AG04450 (cell line): ENCODE results near the gene HPSE. TPM values are rescaled to one million over a fixed set of nuclear protein-coding genes. Genes with fewer than 3 reads are reported as not detected.

Source experiments
- CTCF ChIA-PET: fragments of 300-600, 350-600 bp; formaldehyde crosslinking; extraction: SDS; loops from one replicate; lab custom pipeline; 2022; ENCODE audit warnings: antibody characterized with exemption, inconsistent platforms; lab: Charles Lee
- POLR2A ChIA-PET: fragments of 350-600 bp; formaldehyde crosslinking; extraction: SDS; loops from one replicate; lab custom pipeline; 2021; ENCODE audit warnings: antibody characterized with exemption, inconsistent platforms; lab: Yijun Ruan, JAX
- DNase-seq: peaks from one replicate; pipeline ENCODE4 v3.0.0-alpha.2; 2011; ENCODE audit warnings: low read depth, low spot score
- H3K27ac ChIP-seq: one replicate; pipeline ENCODE4 v1.5.1; 2012; ENCODE audit warnings: low read depth, low read length, control low read depth
- H3K27me3 ChIP-seq: one replicate; pipeline ENCODE4 v1.6.0; 2012; ENCODE audit warnings: low read length; ENCODE audit not compliant: control insufficient read depth, insufficient read depth
- H3K4me3 ChIP-seq: 2 replicates; pipeline ENCODE4 v1.5.1; 2011; ENCODE audit warnings: mild to moderate bottlenecking, low read depth, low read length, control low read depth
- H3K9me3 ChIP-seq: 2 replicates; pipeline ENCODE4 v1.5.1; 2012; ENCODE audit warnings: low read length; ENCODE audit not compliant: control insufficient read depth, insufficient read depth
- polyA plus RNA-seq: library from polyadenylated mRNA; depleted of rRNA; stranded (reverse); fragments of >200 nt; gene quantifications from 2 replicates; pipeline ENCODE4 v1.2.3, GENCODE V29; 2011
- TF ChIP-seq, protein P1 (sequence below): IDR thresholded peaks from 2 replicates; pipeline ENCODE4 v1.5.1; 2011; ENCODE audit warnings: low read depth, low read length, control low read depth, inconsistent platforms

Gene HPSE
- polyA plus RNA-seq, 1 experiment, result 0.37 TPM

DNA sequence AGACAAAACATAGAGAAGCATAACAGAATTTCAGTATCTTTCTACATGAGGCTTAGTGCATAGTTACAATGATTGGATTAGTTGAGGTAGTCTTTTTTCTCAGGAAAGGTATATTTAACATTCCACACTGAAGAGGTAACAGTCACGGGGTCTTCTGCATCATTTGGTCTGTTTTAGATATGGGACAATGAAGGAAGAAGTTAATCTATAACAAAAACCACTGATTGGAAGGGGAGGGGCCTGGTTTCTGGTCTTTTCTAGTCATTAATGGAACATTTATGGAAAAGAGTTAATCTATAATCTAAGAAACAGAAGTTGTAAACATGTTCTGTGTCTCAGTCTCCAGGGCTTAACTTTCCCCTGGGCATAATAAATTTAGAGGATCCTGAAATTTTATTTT, 37.3 kb upstream of the HPSE start:
- H3K27ac ChIP-seq, result no peak overlapping the region
- ChIA-PET POLR2A (no interaction called here), CTCF (no interaction called here)
- no peaks in the 10 kb centered on the region for H3K9me3 ChIP-seq
- TF ChIP-seq, protein P1, sequence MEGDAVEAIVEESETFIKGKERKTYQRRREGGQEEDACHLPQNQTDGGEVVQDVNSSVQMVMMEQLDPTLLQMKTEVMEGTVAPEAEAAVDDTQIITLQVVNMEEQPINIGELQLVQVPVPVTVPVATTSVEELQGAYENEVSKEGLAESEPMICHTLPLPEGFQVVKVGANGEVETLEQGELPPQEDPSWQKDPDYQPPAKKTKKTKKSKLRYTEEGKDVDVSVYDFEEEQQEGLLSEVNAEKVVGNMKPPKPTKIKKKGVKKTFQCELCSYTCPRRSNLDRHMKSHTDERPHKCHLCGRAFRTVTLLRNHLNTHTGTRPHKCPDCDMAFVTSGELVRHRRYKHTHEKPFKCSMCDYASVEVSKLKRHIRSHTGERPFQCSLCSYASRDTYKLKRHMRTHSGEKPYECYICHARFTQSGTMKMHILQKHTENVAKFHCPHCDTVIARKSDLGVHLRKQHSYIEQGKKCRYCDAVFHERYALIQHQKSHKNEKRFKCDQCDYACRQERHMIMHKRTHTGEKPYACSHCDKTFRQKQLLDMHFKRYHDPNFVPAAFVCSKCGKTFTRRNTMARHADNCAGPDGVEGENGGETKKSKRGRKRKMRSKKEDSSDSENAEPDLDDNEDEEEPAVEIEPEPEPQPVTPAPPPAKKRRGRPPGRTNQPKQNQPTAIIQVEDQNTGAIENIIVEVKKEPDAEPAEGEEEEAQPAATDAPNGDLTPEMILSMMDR, result no peak
- no peak overlapping the region for H3K4me3 ChIP-seq
- no peak for DNase-seq
- peaks cover 4% of the 10 kb centered on the region for H3K27me3 ChIP-seq

DNA sequence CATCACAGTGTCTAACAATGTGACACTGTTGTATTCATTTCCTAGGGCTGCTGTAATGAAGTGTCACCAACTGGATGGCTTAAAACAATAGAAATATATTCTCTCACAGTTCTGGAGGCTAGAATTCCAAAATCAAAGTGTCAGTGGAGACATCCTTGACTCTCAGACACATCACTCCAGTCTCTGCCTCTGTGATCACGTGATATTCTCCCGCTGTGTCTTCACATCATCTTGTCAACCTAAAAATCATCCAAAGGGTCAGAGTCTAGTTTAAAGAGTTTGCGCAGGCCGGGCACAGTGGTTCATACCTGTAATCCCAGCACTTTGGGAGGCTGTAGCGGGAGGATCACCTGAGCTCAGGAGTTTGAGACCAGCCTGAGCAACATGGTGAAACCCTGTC, 36.6 kb upstream of the HPSE start:
- no peak for DNase-seq
- ChIA-PET CTCF (interaction anchor here (1.1 kb wide), 1 partner anchor 9 kb away, joined by 3 read pairs; no protein-coding TSS in a partner anchor), POLR2A (no interaction called here)
- Histone ChIP-seq H3K9me3 (no peaks in the 10 kb centered on the region), H3K27me3 (peaks cover 6% of the 10 kb centered on the region), H3K27ac (no peak overlapping the region), H3K4me3 (no peak overlapping the region)
- TF ChIP-seq, protein P1, result no peak

GRCh38 chr4:83370640-83370906, 35.9 kb upstream of the HPSE start:
- TF ChIP-seq, protein P1, result no peak
- Histone ChIP-seq H3K27me3 (peaks cover 8% of the 10 kb centered on the region), H3K27ac (no peak overlapping the region), H3K4me3 (no peak overlapping the region), H3K9me3 (no peaks in the 10 kb centered on the region)
- POLR2A ChIA-PET, result no interaction called here
- CTCF ChIA-PET, result interaction anchor here (1.1 kb wide), 1 partner anchor 8 kb away, joined by 3 read pairs; no protein-coding TSS in a partner anchor
- no peak for DNase-seq

DNA sequence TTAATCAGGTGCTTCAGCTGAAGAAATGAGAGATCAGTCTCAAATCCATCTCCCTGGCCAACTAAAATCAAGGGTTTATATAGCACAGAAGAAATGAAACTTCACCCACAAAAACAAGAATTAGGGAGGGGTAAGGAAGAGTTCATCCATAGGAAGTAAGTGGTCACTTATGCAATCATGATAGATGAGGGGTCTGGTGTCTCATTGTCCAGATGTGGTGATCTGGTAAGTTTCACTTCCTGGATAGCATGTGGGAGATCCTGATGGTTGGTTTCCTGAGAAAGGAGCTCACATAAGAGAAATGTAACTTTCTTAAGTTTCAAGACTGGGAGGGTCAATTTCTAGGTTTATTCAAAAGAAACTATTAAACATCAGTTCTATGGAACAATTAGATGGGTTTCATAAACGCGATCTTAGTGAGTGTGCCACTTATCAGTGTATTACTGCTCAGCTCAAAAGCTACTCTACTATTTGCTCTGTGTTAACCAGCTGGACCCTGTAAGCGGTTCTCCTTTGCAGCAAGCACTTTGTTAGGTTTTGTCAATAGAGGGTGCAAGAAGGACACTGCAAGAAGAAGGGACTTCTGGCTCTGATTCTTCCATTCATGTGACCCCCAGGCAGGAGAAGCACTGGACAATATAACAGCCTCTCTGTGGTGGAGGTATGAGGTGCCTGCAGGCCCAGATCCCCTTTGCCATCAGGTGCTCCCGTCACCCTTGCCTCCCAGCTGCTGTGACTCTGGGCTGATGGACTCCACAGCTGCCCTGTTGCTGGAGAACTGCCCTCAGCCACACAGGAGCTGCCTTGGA, 35.4 kb upstream of the HPSE start:
- H3K27me3 ChIP-seq, result peaks cover 10% of the 10 kb centered on the region
- H3K27ac ChIP-seq, result no peak overlapping the region
- ChIA-PET POLR2A (no interaction called here), CTCF (interaction anchor here (0.5 to 1.1 kb wide), 2 partner anchors 8 to 48 kb away, joined by 3 to 4 read pairs; no protein-coding TSS in a partner anchor)
- DNase-seq, result no peak
- no peaks in the 10 kb centered on the region for H3K9me3 ChIP-seq
- TF ChIP-seq, protein P1, result no peak
- no peak overlapping the region for H3K4me3 ChIP-seq

GRCh38 chr4:83364312-83364711, 29.7 kb upstream of the HPSE start:
- TF ChIP-seq, protein P1, result no peak
- ChIA-PET POLR2A (no interaction called here), CTCF (interaction anchor here (0.6 to 1.0 kb wide), 3 partner anchors 50 to 1077 kb away, joined by 3 to 7 read pairs (median 4); no protein-coding TSS in a partner anchor)
- peaks cover 6% of the 10 kb centered on the region for H3K27me3 ChIP-seq
- DNase-seq, result no peak
- H3K9me3 ChIP-seq, result no peaks in the 10 kb centered on the region
- no peak overlapping the region for H3K4me3 ChIP-seq
- H3K27ac ChIP-seq, result no peak overlapping the region
